Heart right ventricle (tissue), 16 donors: Measurements from ENCODE around the gene SEPHS2. TPM values are rescaled to one million over a fixed set of nuclear protein-coding genes. Genes with fewer than 3 reads are reported as not detected.

Experiments
- ATAC-seq, 8 donors: fragments of 200-7000 bp; cut with Tn5 transposase; one replicate each; pipeline ENCODE4 v1.9.1; 2020; ENCODE audit warnings: mild to moderate bottlenecking in 8 of 8, moderate library complexity in 8 of 8, moderate number of reproducible peaks in 1 of 8
- DNase-seq, 2 donors: peaks; one replicate each; pipeline ENCODE4 v3.0.0-alpha.2; 2020
- H3K27ac ChIP-seq, 10 donors: fragments of 200-600 bp; sonication (generic) in 2 of 10; one replicate each; pipeline versions ENCODE4 v1.5.0 to v1.8.0; 2020 to 2022; ENCODE audit warnings: mild to moderate bottlenecking in 3 of 10
- H3K27me3 ChIP-seq, 7 donors: fragments of 200-600 bp; one replicate each; pipeline ENCODE4 v1.8.0; 2021 to 2022; ENCODE audit warnings: mild to moderate bottlenecking in 2 of 7
- H3K36me3 ChIP-seq, 9 donors: fragments of 200-600 bp; sonication (generic) in 1 of 9; one replicate each; pipeline versions ENCODE4 v1.5.0 to v1.8.0; 2020 to 2022; ENCODE audit warnings: mild to moderate bottlenecking in 2 of 9
- H3K4me1 ChIP-seq, 9 donors: fragments of 200-600 bp; sonication (generic) in 1 of 9; one replicate each; pipeline versions ENCODE4 v1.5.0 to v1.8.0; 2020 to 2022; ENCODE audit warnings: mild to moderate bottlenecking in 4 of 9
- H3K4me3 ChIP-seq, 10 donors: fragments of 200-600 bp; sonication (generic) in 2 of 10; one replicate each; pipeline versions ENCODE4 v1.5.0 to v1.8.0; 2020 to 2022; ENCODE audit warnings: mild to moderate bottlenecking in 7 of 10, moderate library complexity in 2 of 10
- H3K9me3 ChIP-seq, 11 donors: fragments of 200-600 bp in 10 of 11; sonication (generic) in 2 of 11; one replicate each; pipeline versions ENCODE4 v1.5.0 to v1.8.0; 2013 to 2022; ENCODE audit warnings: mild to moderate bottlenecking in 2 of 11, control low read depth in 1 of 11, moderate library complexity in 1 of 11
- CTCF ChIP-seq, 9 donors: fragments of 200-600 bp; sonication (generic) in 2 of 9; IDR thresholded peaks; one replicate each; pipeline versions ENCODE4 v1.5.0 to v1.8.0; 2021 to 2022; ENCODE audit warnings: antibody characterized with exemption in 9 of 9, mild to moderate bottlenecking in 5 of 9, moderate library complexity in 1 of 9
- WGBS, 2 donors: extraction: QIAGEN DNeasy Blood & Tissue Kit; methylation state at CpG; one replicate each; pipeline ENCODE4 v1.1.7; 2013; ENCODE audit warnings: inconsistent platforms in 1 of 2; 5-methylcytosine and 5-hydroxymethylcytosine counted together
- intact Hi-C, 10 donors: fragments of 100-400 bp; cut with DNase I; formaldehyde crosslinking; loops; one replicate each; pipeline versions ENCODE4 v1.11.1 to v1.14.2; 2022
- polyA plus RNA-seq, 2 donors: library from polyadenylated mRNA; stranded (reverse); fragments of 200-250 nt; gene quantifications; one replicate each; pipeline ENCODE4 v1.2.3, GENCODE V29; 2013
- total RNA-seq, 10 donors: library from RNA; stranded (reverse); fragmentation: NEBNext Ultra II Directional in 3 of 10; extraction: Animal tissue kit (Norgen Biotek cat#: 25700) in 3 of 10; gene quantifications; one replicate each; pipeline versions ENCODE4 v1.2.1 to v1.2.4, GENCODE V29; 2021 to 2023
- donor health status: Arrhythmogenic right ventricular cardiomyopathy.
- donor health status: ischemic (EF 13 %, LVEDD 7.1; RV severe dilation, severe dysfunction).
- donor health status: healthy with polysubstance abuse.
- donor health status: DM: no; HTN: yes; CAD: no.
- donor health status: DM: no; HTN: no; CAD: no.
- donor health status: ischemic (EF 25% LVEDD 6.9; RV normal size, moderate dysfunction).
- donor health status: ischemic (EF 25% LVEDD 5.7; RV mildly dilated, moderate dysfunction).
- donor health status: healthy.
- donor health status: DM: yes; HTN: yes; CAD: no.
- donor health status: Ischemic cardiomyopathy.
- donor health status: ischemic (EF 35%, LVEDD 5.7; RV mildly dilated, moderate dysfunction).
- donor health status: nonischemic (EF 11% LVEDD 7.7; RV severe dilation, severe dysfunction).
- donor health status: DM: yes; HTN: yes; CAD: no.
- donor health status: PGD.
- donor health status: ischemic (EF 29% LVEDD 5.4; RV normal size, mild dysfunction).
- donor health status: nonischemic (EF 23%, LVEDD 6.1; RV moderate dilation, normal function).

Gene SEPHS2
- total and polyA plus RNA-seq, 12 donors: 17.3 to 49.3 (median 29.3) TPM

- H3K4me3 ChIP-seq: no peak overlapping the region
- ATAC-seq: no peak
- no peaks in the 10 kb centered on the region for H3K9me3 ChIP-seq
- H3K4me1 ChIP-seq: peaks cover 8 to 27% (median 19%) of the 10 kb centered on the region in 9 donors
- peaks cover 0 to 44% (median 0%) of the 10 kb centered on the region in 9 donors for H3K36me3 ChIP-seq
- peak overlapping the region in 5 of 10 donors; percentile 1 to 57 (median 32) for H3K27ac ChIP-seq
- H3K27me3 ChIP-seq: no peaks in the 10 kb centered on the region
- no peak for TF ChIP-seq CTCF (IDR thresholded peaks at IDR 0.05)
- intact Hi-C loops: loop anchor here in 3 of 10 donors (10.0 kb wide), 3 partner anchors 59 to 349 kb away; partner anchors contain the start of genes ALDOA (in 1 of the 3), CD2BP2 (in 1 of the 3) and ZNF689 (in 1 of the 3)
- DNase-seq: no peak
- WGBS, 2 donors: 63 to 70% methylated on average over 5 of the region's 5 CpGs
These were observed 31.5 kb downstream of the SEPHS2 start for GRCh38 chr16:30414159-30414558.

GRCh38 chr16:30413112-30413806 lies 32.4 kb downstream of the SEPHS2 start:
- 87 to 89% methylated on average over 6 of the region's 6 CpGs for WGBS, 2 donors
- ATAC-seq: no peak
- peaks cover 0 to 47% (median 0%) of the 10 kb centered on the region in 9 donors for H3K36me3 ChIP-seq
- no peaks in the 10 kb centered on the region for H3K27me3 ChIP-seq
- H3K9me3 ChIP-seq: no peaks in the 10 kb centered on the region
- peaks cover 7 to 33% (median 18%) of the 10 kb centered on the region in 9 donors for H3K4me1 ChIP-seq
- intact Hi-C loops: loop anchor here in 3 of 10 donors (10.0 kb wide), 3 partner anchors 58 to 348 kb away; partner anchors contain the start of genes ALDOA (in 1 of the 3), CD2BP2 (in 1 of the 3) and ZNF689 (in 1 of the 3)
- H3K27ac ChIP-seq: peak overlapping the region in 3 of 10 donors; percentile 1 to 50 (median 32)
- no peak overlapping the region for H3K4me3 ChIP-seq
- no peak for DNase-seq
- TF ChIP-seq CTCF (IDR thresholded peaks at IDR 0.05): no peak

- Histone ChIP-seq H3K27me3 (no peaks in the 10 kb centered on the region), H3K36me3 (peaks cover 0 to 45% (median 0%) of the 10 kb centered on the region in 9 donors), H3K9me3 (no peaks in the 10 kb centered on the region), H3K4me1 (peaks cover 7 to 39% (median 26%) of the 10 kb centered on the region in 9 donors), H3K27ac (peak overlapping the region in 8 of 10 donors; percentile 3 to 84 (median 36)), H3K4me3 (peak overlapping the region in 2 of 10 donors; percentile 1 to 16)
- intact Hi-C loops: loop anchor here in 7 of 10 donors (5.0 to 10.0 kb wide), 8 partner anchors 42 to 345 kb away; partner anchors contain the start of genes YPEL3 (in 4 of the 7), TBX6 (in 3 of the 7), CD2BP2 (in 2 of the 7) and ALDOA (in 1 of the 7)
- TF ChIP-seq CTCF (IDR thresholded peaks at IDR 0.05): peak; percentile 92 to 98 (median 96)
- DNase-seq (peak; percentile 92 to 93), ATAC-seq (peak; percentile 63 to 90 (median 78))
- 42 to 48% methylated on average over 15 of the region's 15 CpGs for WGBS, 2 donors
These were observed 36.3 kb downstream of the SEPHS2 start for GRCh38 chr16:30409125-30410060.
